Effector memory CD8-positive, alpha-beta T cell (primary cell): ENCODE results near the gene PFN3.

ENCODE experiments used
- ATAC-seq: fragments of 150-1000 bp; cut with Tn5 transposase; replicated peaks from 2 replicates; pipeline ENCODE4 v1.10.0; 2021; ENCODE audit warnings: mild to moderate bottlenecking, moderate library complexity
- DNase-seq, 3 experiments: peaks; one replicate each; pipeline ENCODE4 v3.0.0; 2021
- H3K27ac Mint-ChIP-seq, 2 donors: one replicate each; pipeline ENCODE4 v1.8.0; 2022; ENCODE audit warnings: mild to moderate bottlenecking in 2 of 2, mixed read lengths in 2 of 2, moderate library complexity in 2 of 2
- H3K27me3 Mint-ChIP-seq, 2 donors: one replicate each; pipeline ENCODE4 v1.8.0; 2022; ENCODE audit warnings: mixed read lengths in 2 of 2
- H3K36me3 Mint-ChIP-seq: one replicate; pipeline ENCODE4 v1.8.0; 2022; ENCODE audit warnings: mild to moderate bottlenecking, moderate library complexity, mixed read lengths; ENCODE audit not compliant: insufficient read depth
- H3K4me1 Mint-ChIP-seq, 2 donors: one replicate each; pipeline ENCODE4 v1.8.0; 2022; ENCODE audit warnings: low read depth in 2 of 2, mixed read lengths in 2 of 2
- H3K4me3 Mint-ChIP-seq, 2 donors: one replicate each; pipeline ENCODE4 v1.8.0; 2022; ENCODE audit warnings: mild to moderate bottlenecking in 2 of 2, mixed read lengths in 2 of 2, moderate library complexity in 2 of 2
- H3K9me3 Mint-ChIP-seq, 2 donors: one replicate each; pipeline ENCODE4 v1.8.0; 2022; ENCODE audit warnings: mixed read lengths in 2 of 2
- total RNA-seq, 9 experiments: gene quantifications; one replicate each; lab custom pipeline; 2026; lab: John Stamatoyannopoulos, UW

Gene PFN3
- 0 reads per million in 9 experiments for total RNA-seq

- Mint-ChIP-seq H3K9me3 (no peaks in the 10 kb centered on the region), H3K36me3 (peaks cover 6% of the 10 kb centered on the region), H3K4me1 (peaks cover 23 to 26% of the 10 kb centered on the region in 2 donors)
Observed at GRCh38 chr5:177399997-177400868, at the start of gene PFN3. Gene PFN3, minus strand, starts transcription at chr5:177400661. Its CDS starts 85 bp downstream, at chr5:177400576.

GRCh38 chr5:177449140-177450061 lies 48.9 kb upstream of the PFN3 start:
- Mint-ChIP-seq H3K4me1 (peaks cover 39 to 43% of the 10 kb centered on the region in 2 donors), H3K9me3 (no peaks in the 10 kb centered on the region), H3K4me3 (no peak overlapping the region), H3K27me3 (no peaks in the 10 kb centered on the region), H3K36me3 (peaks cover 73% of the 10 kb centered on the region), H3K27ac (peak overlapping the region in 1 of 2 donors; percentile 74)
- ATAC-seq, result no peak
- DNase-seq, result no peak

More at GRCh38 chr5:177399997-177400868, at the start of gene PFN3:
- ATAC-seq, result no peak
- Mint-ChIP-seq H3K27me3 (no peaks in the 10 kb centered on the region), H3K27ac (no peak within 1 kb of the TSS), H3K4me3 (no peak within 1 kb of the TSS)
- DNase-seq, result no peak

GRCh38 chr5:177448244-177448950 lies 47.9 kb upstream of the PFN3 start:
- peaks cover 43 to 46% of the 10 kb centered on the region in 2 donors for H3K4me1 Mint-ChIP-seq
- no peaks in the 10 kb centered on the region for H3K27me3 Mint-ChIP-seq

GRCh38 chr5:177447611-177448243 lies 47.3 kb upstream of the PFN3 start:
- Mint-ChIP-seq H3K9me3 (no peaks in the 10 kb centered on the region), H3K27ac (peak overlapping the region; percentile 58 to 74), H3K4me3 (peak overlapping the region; percentile 54 to 67), H3K27me3 (no peaks in the 10 kb centered on the region), H3K4me1 (peaks cover 43 to 44% of the 10 kb centered on the region in 2 donors), H3K36me3 (peaks cover 64% of the 10 kb centered on the region)
- DNase-seq, result no peak
- no peak for ATAC-seq

More at GRCh38 chr5:177448244-177448950, 47.9 kb upstream of the PFN3 start:
- no peak for DNase-seq
- no peak for ATAC-seq
- Mint-ChIP-seq H3K9me3 (no peaks in the 10 kb centered on the region), H3K4me3 (peak overlapping the region; percentile 54 to 67), H3K36me3 (peaks cover 68% of the 10 kb centered on the region), H3K27ac (peak overlapping the region; percentile 58 to 74)

GRCh38 chr5:177447066-177447610 lies 46.7 kb upstream of the PFN3 start:
- H3K9me3 Mint-ChIP-seq, result no peaks in the 10 kb centered on the region
- peaks cover 42 to 47% of the 10 kb centered on the region in 2 donors for H3K4me1 Mint-ChIP-seq
- H3K27me3 Mint-ChIP-seq, result no peaks in the 10 kb centered on the region
- DNase-seq, result peak; percentile 74 to 81 (median 79)
- H3K36me3 Mint-ChIP-seq, result peaks cover 64% of the 10 kb centered on the region
- peak overlapping the region; percentile 54 to 67 for H3K4me3 Mint-ChIP-seq
- ATAC-seq, result peak; percentile 58
- H3K27ac Mint-ChIP-seq, result peak overlapping the region in 1 of 2 donors; percentile 74

GRCh38 chr5:177446200-177447065 lies 46.0 kb upstream of the PFN3 start, which contains the start of gene PRR7:
Gene PRR7, plus strand, starts transcription at chr5:177446814. Its CDS starts 8,254 bp downstream, at chr5:177455068.
- H3K27ac Mint-ChIP-seq, result peak within 1 kb of the TSS; percentile 92 to 97
- H3K27me3 Mint-ChIP-seq, result no peaks in the 10 kb centered on the region
- ATAC-seq (peak; percentile 58), DNase-seq (peak; percentile 74 to 78 (median 77))
- peaks cover 43 to 44% of the 10 kb centered on the region in 2 donors for H3K4me1 Mint-ChIP-seq
- H3K4me3 Mint-ChIP-seq, result peak within 1 kb of the TSS; percentile 69 to 82
- H3K36me3 Mint-ChIP-seq, result peaks cover 66% of the 10 kb centered on the region
- no peaks in the 10 kb centered on the region for H3K9me3 Mint-ChIP-seq

- Mint-ChIP-seq H3K27me3 (no peaks in the 10 kb centered on the region), H3K9me3 (no peaks in the 10 kb centered on the region), H3K27ac (peak overlapping the region; percentile 92 to 97), H3K4me3 (peak overlapping the region; percentile 69 to 82), H3K36me3 (peaks cover 71% of the 10 kb centered on the region), H3K4me1 (peaks cover 42 to 44% of the 10 kb centered on the region in 2 donors)
- ATAC-seq, result no peak
- no peak for DNase-seq
Observed at GRCh38 chr5:177445917-177446199, 45.4 kb upstream of the PFN3 start.

- H3K27me3 Mint-ChIP-seq, result no peaks in the 10 kb centered on the region
- H3K27ac Mint-ChIP-seq, result peak overlapping the region; percentile 92 to 97
- peak; percentile 23 for ATAC-seq
- peaks cover 70% of the 10 kb centered on the region for H3K36me3 Mint-ChIP-seq
- DNase-seq, result no peak
- H3K4me1 Mint-ChIP-seq, result peaks cover 40 to 42% of the 10 kb centered on the region in 2 donors
- H3K4me3 Mint-ChIP-seq, result peak overlapping the region; percentile 69 to 82
- H3K9me3 Mint-ChIP-seq, result no peaks in the 10 kb centered on the region
Observed at GRCh38 chr5:177445052-177445916, 44.8 kb upstream of the PFN3 start.

- H3K27me3 Mint-ChIP-seq, result no peaks in the 10 kb centered on the region
- H3K36me3 Mint-ChIP-seq, result peaks cover 71% of the 10 kb centered on the region
- H3K9me3 Mint-ChIP-seq, result no peaks in the 10 kb centered on the region
- ATAC-seq (peak; percentile 26), DNase-seq (no peak)
- H3K27ac Mint-ChIP-seq, result peak overlapping the region; percentile 92 to 97
- peak overlapping the region; percentile 8 to 69 for H3K4me3 Mint-ChIP-seq
- H3K4me1 Mint-ChIP-seq, result peaks cover 48 to 51% of the 10 kb centered on the region in 2 donors
Observed at GRCh38 chr5:177444106-177445051, 43.9 kb upstream of the PFN3 start.
